B cell (primary cell): ENCODE results near the gene ESYT2. TPM values are rescaled to one million over a fixed set of nuclear protein-coding genes. Genes with fewer than 3 reads are reported as not detected.

Experiments
- ATAC-seq: fragments of 200-7000 bp; cut with Tn5 transposase; one replicate; pipeline ENCODE4 v1.10.0; 2021; ENCODE audit warnings: low read depth, mild to moderate bottlenecking, moderate number of reproducible peaks, moderate library complexity
- CTCF ChIA-PET: fragments of 350-600 bp; sonication (Branson Sonifier 250); formaldehyde crosslinking; loops from one replicate; lab custom pipeline; 2021; ENCODE audit warnings: antibody characterized with exemption, inconsistent platforms; lab: Charles Lee
- POLR2A ChIA-PET: fragments of 350-600 bp; sonication (Branson Sonifier 250); formaldehyde crosslinking; loops from one replicate; lab custom pipeline; 2021; ENCODE audit warnings: antibody characterized with exemption; lab: Charles Lee
- DNase-seq: peaks from one replicate; pipeline ENCODE4 v3.0.0; 2013
- H2AFZ ChIP-seq: 2 replicates; pipeline ENCODE4 v1.6.1; 2012; ENCODE audit warnings: mild to moderate bottlenecking, low read depth, low read length; ENCODE audit not compliant: insufficient read depth, poor library complexity, severe bottlenecking
- H3K27ac ChIP-seq, 2 donors: 1 replicate in 1 of 2; 2 replicates in 1 of 2; pipeline ENCODE4 v1.5.1; 2012 to 2013; ENCODE audit warnings: low read length in 2 of 2, mild to moderate bottlenecking in 2 of 2, moderate library complexity in 1 of 2
- H3K27me3 ChIP-seq, 4 experiments: fragments of 200-600 bp in 1 of 4; sonication (generic) in 1 of 4; replicated peaks in 1 of 4; 1 replicate in 2 of 4; 2 replicates in 2 of 4; pipeline versions ENCODE4 v1.6.1 to v1.7.0; 2013 to 2016; ENCODE audit warnings: low read length in 3 of 4, mild to moderate bottlenecking in 2 of 4, mixed read lengths in 1 of 4, moderate library complexity in 1 of 4; ENCODE audit not compliant: insufficient read depth in 4 of 4, control insufficient read depth in 3 of 4; ENCODE audit errors: control extremely low read depth in 1 of 4
- H3K36me3 ChIP-seq, 2 experiments: replicated peaks in 1 of 2; 1 replicate in 1 of 2; 2 replicates in 1 of 2; pipeline versions ENCODE4 v1.6.1 to v1.7.1; 2013; ENCODE audit warnings: low read length in 1 of 2; ENCODE audit not compliant: insufficient read depth in 2 of 2, control insufficient read depth in 1 of 2; ENCODE audit errors: control extremely low read depth in 1 of 2, extremely low read depth in 1 of 2
- H3K4me1 ChIP-seq, 2 donors: fragments of 200-600 bp in 1 of 2; sonication (generic) in 1 of 2; 1 replicate in 1 of 2; 2 replicates in 1 of 2; pipeline versions ENCODE4 v1.5.1 to v1.6.1; 2013 to 2017; ENCODE audit warnings: low read length in 2 of 2; ENCODE audit not compliant: control insufficient read depth in 2 of 2, insufficient read depth in 2 of 2
- H3K4me2 ChIP-seq: replicated peaks from 2 replicates; pipeline ENCODE3; 2012; ENCODE audit warnings: mild to moderate bottlenecking, low read depth, low read length; ENCODE audit not compliant: poor library complexity, severe bottlenecking
- H3K4me3 ChIP-seq, 5 experiments: fragments of 200-600 bp in 1 of 5; sonication (generic) in 1 of 5; 1 replicate in 3 of 5; 2 replicates in 2 of 5; pipeline versions ENCODE4 v1.5.1 to v1.7.0; 2011 to 2016; ENCODE audit warnings: low read length in 4 of 5, mild to moderate bottlenecking in 4 of 5, low read depth in 2 of 5, control low read depth in 1 of 5, moderate library complexity in 1 of 5; ENCODE audit not compliant: insufficient read depth in 1 of 5; ENCODE audit errors: control extremely low read depth in 1 of 5, extremely low read depth in 1 of 5
- H3K79me2 ChIP-seq: fragments of 200-600 bp; sonication (generic); one replicate; pipeline ENCODE4 v1.6.0; 2016; ENCODE audit warnings: low read length; ENCODE audit not compliant: control insufficient read depth, insufficient read depth
- H3K9ac ChIP-seq: fragments of 200-600 bp; sonication (generic); 2 replicates; pipeline ENCODE4 v1.6.1; 2017; ENCODE audit warnings: mild to moderate bottlenecking, low read length, moderate library complexity
- H3K9me3 ChIP-seq, 3 donors: one replicate each; pipeline versions ENCODE4 v1.6.1 to v1.7.1; 2013; ENCODE audit warnings: low read length in 2 of 3; ENCODE audit not compliant: control insufficient read depth in 2 of 3, insufficient read depth in 1 of 3; ENCODE audit errors: control extremely low read depth in 1 of 3
- H4K20me1 ChIP-seq: 2 replicates; pipeline ENCODE4 v1.6.0; 2012; ENCODE audit warnings: mild to moderate bottlenecking, low read length; ENCODE audit not compliant: insufficient read depth, control insufficient read depth, poor library complexity, severe bottlenecking
- H3K27ac Mint-ChIP-seq: one replicate; pipeline ENCODE4 v1.8.0; 2021; ENCODE audit warnings: mixed read lengths
- H3K27me3 Mint-ChIP-seq: one replicate; pipeline ENCODE4 v1.8.0; 2021; ENCODE audit warnings: mixed read lengths
- H3K4me1 Mint-ChIP-seq: one replicate; pipeline ENCODE4 v1.8.0; 2021; ENCODE audit warnings: mixed read lengths
- H3K4me3 Mint-ChIP-seq: one replicate; pipeline ENCODE4 v1.8.0; 2021; ENCODE audit warnings: mixed read lengths
- H3K9me3 Mint-ChIP-seq: one replicate; pipeline ENCODE4 v1.8.0; 2022; ENCODE audit warnings: mixed read lengths; ENCODE audit not compliant: insufficient read depth
- EZH2 ChIP-seq: IDR thresholded peaks from 2 replicates; pipeline ENCODE4 v1.6.1; 2012; ENCODE audit warnings: borderline replicate concordance, low read depth, mild to moderate bottlenecking, moderate library complexity, low read length; ENCODE audit not compliant: insufficient read depth, poor library complexity, severe bottlenecking
- WGBS: methylation state at CpG from one replicate; pipeline ENCODE4 v1.1.5; 2013; ENCODE audit warnings: missing lambda C conversion rate; ENCODE audit not compliant: insufficient coverage; 5-methylcytosine and 5-hydroxymethylcytosine counted together
- intact Hi-C: fragments of 100-400 bp; cut with micrococcal nuclease; formaldehyde crosslinking; loops from one replicate; pipeline ENCODE4 v1.10.0; 2022
- polyA plus RNA-seq: library from polyadenylated mRNA; depleted of rRNA; stranded (reverse); fragments of >200 nt; gene quantifications from 2 replicates; pipeline ENCODE4 v1.2.3, GENCODE V29; 2012
- total RNA-seq, 2 donors: library from RNA; stranded (reverse); fragments of 120-200 nt in 1 of 2; gene quantifications; 1 replicate in 1 of 2; 2 replicates in 1 of 2; pipeline versions ENCODE4 v1.2.3 to v1.2.4, GENCODE V29; 2013 to 2022
- TF ChIP-seq, protein P1 (sequence below): fragments of 200-600 bp; IDR thresholded peaks from one replicate; pipeline ENCODE4 v1.8.0; 2022; ENCODE audit warnings: antibody characterized with exemption, mild to moderate bottlenecking

ESYT2 gene
- total and polyA plus RNA-seq, 2 donors (not counting 1 experiment from before 2014, with no cell fraction given), result 12.0 to 34.2 TPM

DNA sequence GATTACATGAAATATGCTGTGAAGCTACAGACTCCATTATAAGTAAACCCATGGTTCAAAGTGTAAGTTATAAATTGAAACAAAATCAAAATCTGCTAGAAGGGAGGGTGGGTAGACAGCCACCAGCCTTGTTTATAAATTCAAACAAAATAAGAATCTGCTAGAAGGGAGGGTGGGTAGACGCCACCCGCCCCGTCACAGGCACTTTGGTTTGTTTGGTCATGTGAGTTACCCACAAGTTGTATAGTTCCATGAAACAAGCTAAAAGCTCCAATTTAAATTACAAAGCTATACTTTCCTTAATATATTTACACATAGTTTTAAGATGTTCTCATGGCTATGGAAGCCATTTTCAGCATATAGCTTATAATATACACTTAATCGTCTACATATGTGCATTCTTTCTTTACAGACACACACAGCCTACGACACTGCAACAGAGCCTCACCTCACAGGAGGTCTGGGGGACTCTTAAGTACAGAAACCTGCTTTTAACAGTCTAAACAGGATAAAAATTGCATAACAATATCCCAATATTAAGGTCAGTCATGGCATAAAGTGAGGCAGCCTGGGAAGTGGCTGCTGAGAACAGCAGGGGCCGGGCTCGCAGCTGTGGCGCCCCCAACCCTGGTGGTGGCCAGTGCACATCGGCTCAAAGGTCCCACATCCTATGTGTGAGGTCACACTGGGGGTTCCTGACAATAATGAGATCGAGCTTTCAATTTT is 96.7 kb downstream of the ESYT2 start:
- Histone ChIP-seq H3K9me3 (no peaks in the 10 kb centered on the region), H3K4me2 (no peak overlapping the region), H2AFZ (no peak overlapping the region), H4K20me1 (no peaks in the 10 kb centered on the region), H3K4me1 (no peaks in the 10 kb centered on the region), H3K4me3 (no peak overlapping the region), H3K9ac (no peak overlapping the region), H3K36me3 (peaks cover 6 to 26% of the 10 kb centered on the region in 2 experiments), H3K27me3 (no peaks in the 10 kb centered on the region), H3K27ac (no peak overlapping the region), H3K79me2 (no peaks in the 10 kb centered on the region)
- 95% methylated on average over 4 of the region's 10 CpGs for WGBS
- H3K27ac Mint-ChIP-seq, result no peak overlapping the region
- ATAC-seq (no peak), DNase-seq (no peak)
- H3K27me3 Mint-ChIP-seq, result no peaks in the 10 kb centered on the region
- H3K9me3 Mint-ChIP-seq, result no peaks in the 10 kb centered on the region
- no peak for TF ChIP-seq EZH2
- intact Hi-C loops, result no loop called here
- ChIA-PET CTCF (no interaction called here), POLR2A (no interaction called here)
- no peak overlapping the region for H3K4me3 Mint-ChIP-seq
- no peaks in the 10 kb centered on the region for H3K4me1 Mint-ChIP-seq

DNA sequence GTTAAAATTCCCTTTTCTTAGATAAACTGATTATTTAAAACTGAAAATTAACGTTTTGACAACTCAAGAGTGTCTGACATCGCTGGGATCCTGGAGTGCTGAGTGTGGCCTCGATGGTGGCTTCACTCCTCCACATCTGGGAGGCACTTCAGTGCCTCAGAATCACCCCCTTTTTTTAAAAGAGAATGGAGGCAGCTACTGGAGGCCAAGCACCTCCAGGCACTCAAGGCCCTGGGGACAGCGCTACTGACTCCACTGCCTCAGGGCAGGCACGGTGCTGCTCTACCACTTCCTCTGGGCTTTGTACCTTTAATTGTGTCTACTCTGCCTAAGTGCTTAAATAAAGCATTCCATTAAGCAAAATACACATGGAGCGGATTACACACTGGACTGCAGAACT is 97.5 kb downstream of the ESYT2 start:
- Histone ChIP-seq H3K27ac (no peak overlapping the region), H3K4me1 (no peaks in the 10 kb centered on the region), H3K79me2 (no peaks in the 10 kb centered on the region), H3K4me3 (no peak overlapping the region), H4K20me1 (no peaks in the 10 kb centered on the region), H3K9me3 (no peaks in the 10 kb centered on the region), H3K27me3 (no peaks in the 10 kb centered on the region), H3K4me2 (no peak overlapping the region), H3K36me3 (peaks cover 2 to 25% of the 10 kb centered on the region in 2 experiments), H3K9ac (no peak overlapping the region), H2AFZ (no peak overlapping the region)
- DNase-seq (no peak), ATAC-seq (no peak)
- WGBS, result 93% methylated on average over 3 of the region's 6 CpGs
- Mint-ChIP-seq H3K4me1 (no peaks in the 10 kb centered on the region), H3K27ac (no peak overlapping the region), H3K27me3 (no peaks in the 10 kb centered on the region), H3K9me3 (no peaks in the 10 kb centered on the region), H3K4me3 (no peak overlapping the region)
- intact Hi-C loops, result no loop called here
- CTCF ChIA-PET, result no interaction called here
- POLR2A ChIA-PET, result no interaction called here
- TF ChIP-seq, protein P1, sequence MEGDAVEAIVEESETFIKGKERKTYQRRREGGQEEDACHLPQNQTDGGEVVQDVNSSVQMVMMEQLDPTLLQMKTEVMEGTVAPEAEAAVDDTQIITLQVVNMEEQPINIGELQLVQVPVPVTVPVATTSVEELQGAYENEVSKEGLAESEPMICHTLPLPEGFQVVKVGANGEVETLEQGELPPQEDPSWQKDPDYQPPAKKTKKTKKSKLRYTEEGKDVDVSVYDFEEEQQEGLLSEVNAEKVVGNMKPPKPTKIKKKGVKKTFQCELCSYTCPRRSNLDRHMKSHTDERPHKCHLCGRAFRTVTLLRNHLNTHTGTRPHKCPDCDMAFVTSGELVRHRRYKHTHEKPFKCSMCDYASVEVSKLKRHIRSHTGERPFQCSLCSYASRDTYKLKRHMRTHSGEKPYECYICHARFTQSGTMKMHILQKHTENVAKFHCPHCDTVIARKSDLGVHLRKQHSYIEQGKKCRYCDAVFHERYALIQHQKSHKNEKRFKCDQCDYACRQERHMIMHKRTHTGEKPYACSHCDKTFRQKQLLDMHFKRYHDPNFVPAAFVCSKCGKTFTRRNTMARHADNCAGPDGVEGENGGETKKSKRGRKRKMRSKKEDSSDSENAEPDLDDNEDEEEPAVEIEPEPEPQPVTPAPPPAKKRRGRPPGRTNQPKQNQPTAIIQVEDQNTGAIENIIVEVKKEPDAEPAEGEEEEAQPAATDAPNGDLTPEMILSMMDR, result no peak
- TF ChIP-seq EZH2, result no peak
